WTC11 (cell line): Measurements from ENCODE around the gene LPGAT1. TPM values are rescaled to one million over a fixed set of nuclear protein-coding genes. Genes with fewer than 3 reads are reported as not detected.

Experiments used
- ATAC-seq: fragments of 200-7000 bp; cut with Tn5 transposase; 2 replicates; pipeline ENCODE4 v1.10.0; 2021; ENCODE audit warnings: mild to moderate bottlenecking, moderate library complexity
- CTCF ChIA-PET: fragments of 300-600 bp; sonication (Branson Sonifier 250); formaldehyde crosslinking; loops from one replicate; lab custom pipeline; 2021; ENCODE audit warnings: antibody characterized with exemption; lab: Charles Lee
- POLR2A ChIA-PET: fragments of 350-600 bp; sonication (Branson Sonifier 250); formaldehyde crosslinking; loops from one replicate; lab custom pipeline; 2021; ENCODE audit warnings: antibody characterized with exemption; lab: Charles Lee
- DNase-seq: peaks from one replicate; pipeline ENCODE4 v3.0.0; 2021; ENCODE audit warnings: low spot score
- H3K27ac Mint-ChIP-seq: 2 replicates; pipeline ENCODE4 v1.8.0; 2021; ENCODE audit warnings: mixed read lengths
- H3K27me3 Mint-ChIP-seq: 2 replicates; pipeline ENCODE4 v1.8.0; 2021; ENCODE audit warnings: low read depth, mild to moderate bottlenecking, moderate library complexity, mixed read lengths
- H3K36me3 Mint-ChIP-seq: 2 replicates; pipeline ENCODE4 v1.8.0; 2021; ENCODE audit warnings: mixed read lengths
- H3K4me1 Mint-ChIP-seq: 2 replicates; pipeline ENCODE4 v1.8.0; 2022; ENCODE audit warnings: mixed read lengths
- H3K4me3 Mint-ChIP-seq: 2 replicates; pipeline ENCODE4 v1.8.0; 2021; ENCODE audit warnings: mild to moderate bottlenecking, moderate library complexity, mixed read lengths
- H3K9me3 Mint-ChIP-seq: 2 replicates; pipeline ENCODE4 v1.8.0; 2021; ENCODE audit warnings: mixed read lengths
- ATF2 ChIP-seq: sonication (generic); formaldehyde crosslinking; IDR thresholded peaks from 2 replicates; pipeline ENCODE4 v1.8.1; 2022; ENCODE audit warnings: low read depth, missing genetic modification reagents, borderline replicate concordance
- ATF3 ChIP-seq: sonication (generic); formaldehyde crosslinking; conservative IDR thresholded peaks from 2 replicates; pipeline ENCODE4 v1.8.1; 2022; ENCODE audit warnings: mild to moderate bottlenecking, missing genetic modification reagents
- CREB1 ChIP-seq: sonication (generic); formaldehyde crosslinking; IDR thresholded peaks from 2 replicates; pipeline ENCODE4 v1.8.0; 2023; ENCODE audit warnings: mild to moderate bottlenecking, missing genetic modification reagents
- CTCF ChIP-seq: fragments of 200-600 bp; IDR thresholded peaks from 2 replicates; pipeline ENCODE4 v1.8.0; 2022; ENCODE audit warnings: antibody characterized with exemption
- EMX1 ChIP-seq: fragments of 250-450 bp; sonication (Bioruptor Pico); IDR thresholded peaks from 2 replicates; pipeline ENCODE4 v1.8.0; 2021; ENCODE audit warnings: mild to moderate bottlenecking
- GABPB1 ChIP-seq: sonication (generic); formaldehyde crosslinking; IDR thresholded peaks from 2 replicates; pipeline ENCODE4 v1.8.1; 2023; ENCODE audit warnings: mild to moderate bottlenecking, missing genetic modification reagents
- HMGA2 ChIP-seq: fragments of 250-450 bp; sonication (Bioruptor Pico); IDR thresholded peaks from 2 replicates; pipeline ENCODE4 v1.4.0; 2021; ENCODE audit warnings: mild to moderate bottlenecking, moderate library complexity
- NFYB ChIP-seq: sonication (generic); formaldehyde crosslinking; conservative IDR thresholded peaks from 2 replicates; pipeline ENCODE4 v1.8.0; 2022; ENCODE audit warnings: low read depth, missing genetic modification reagents
- NR3C1 ChIP-seq: sonication (generic); formaldehyde crosslinking; conservative IDR thresholded peaks from 2 replicates; pipeline ENCODE4 v1.8.1; 2023; ENCODE audit warnings: low read depth, mild to moderate bottlenecking, missing genetic modification reagents
- OVOL2 ChIP-seq: fragments of 250-450 bp; sonication (Bioruptor Pico); IDR thresholded peaks from 2 replicates; pipeline ENCODE4 v1.9.0; 2021; ENCODE audit warnings: mild to moderate bottlenecking, borderline replicate concordance
- PRRX2 ChIP-seq: fragments of 250-450 bp; sonication (Bioruptor Pico); IDR thresholded peaks from 2 replicates; pipeline ENCODE4 v1.8.0; 2021; ENCODE audit warnings: mild to moderate bottlenecking
- SMAD4 ChIP-seq: sonication (generic); formaldehyde crosslinking; IDR thresholded peaks from 2 replicates; pipeline ENCODE4 v1.8.0; 2022; ENCODE audit warnings: mild to moderate bottlenecking, missing genetic modification reagents
- TCF7 ChIP-seq: sonication (generic); formaldehyde crosslinking; IDR thresholded peaks from 2 replicates; pipeline ENCODE4 v1.8.0; 2022; ENCODE audit warnings: mild to moderate bottlenecking, low read depth, missing genetic modification reagents, moderate library complexity
- TEAD4 ChIP-seq: sonication (generic); formaldehyde crosslinking; IDR thresholded peaks from 2 replicates; pipeline ENCODE4 v1.8.0; 2022; ENCODE audit warnings: mild to moderate bottlenecking, missing genetic modification reagents
- USF1 ChIP-seq: sonication (generic); formaldehyde crosslinking; IDR thresholded peaks from 2 replicates; pipeline ENCODE4 v1.8.0; 2022; ENCODE audit warnings: mild to moderate bottlenecking, missing genetic modification reagents
- ZBTB21 ChIP-seq: sonication (generic); formaldehyde crosslinking; IDR thresholded peaks from 2 replicates; pipeline ENCODE4 v1.8.1; 2023; ENCODE audit warnings: mild to moderate bottlenecking, missing genetic modification reagents, borderline replicate concordance
- ZMAT4 ChIP-seq: fragments of 250-450 bp; sonication (Bioruptor Pico); IDR thresholded peaks from 2 replicates; pipeline ENCODE4 v1.9.0; 2021; ENCODE audit warnings: mild to moderate bottlenecking
- ZNF121 ChIP-seq: sonication (generic); formaldehyde crosslinking; IDR thresholded peaks from 2 replicates; pipeline ENCODE4 v1.8.0; 2023; ENCODE audit warnings: missing genetic modification reagents
- ZNF281 ChIP-seq: sonication (generic); formaldehyde crosslinking; IDR thresholded peaks from 2 replicates; pipeline ENCODE4 v1.8.0; 2023; ENCODE audit warnings: mild to moderate bottlenecking, missing genetic modification reagents
- ZNF317 ChIP-seq: sonication (generic); formaldehyde crosslinking; IDR thresholded peaks from 2 replicates; pipeline ENCODE4 v1.8.1; 2023; ENCODE audit warnings: low read depth, mild to moderate bottlenecking, moderate library complexity, missing genetic modification reagents, borderline replicate concordance
- total RNA-seq: library from RNA; stranded (reverse); gene quantifications from 3 replicates; pipeline ENCODE4 v1.2.3, GENCODE V29; 2021

The LPGAT1 gene
- total RNA-seq, 1 experiment from 2014 or later: 15.1 TPM

GRCh38 chr1:211830055-211830327 is 572 bp downstream of the LPGAT1 start:
- no peaks in the 10 kb centered on the region for H3K9me3 Mint-ChIP-seq
- DNase-seq (no peak), ATAC-seq (peak; percentile 7)
- POLR2A ChIA-PET: no interaction called here
- no peak overlapping the region for H3K27ac Mint-ChIP-seq
- H3K27me3 Mint-ChIP-seq: peaks cover 18% of the 10 kb centered on the region
- H3K4me1 Mint-ChIP-seq: peaks cover 12% of the 10 kb centered on the region
- peak overlapping the region; percentile 84 for H3K4me3 Mint-ChIP-seq
- H3K36me3 Mint-ChIP-seq: no peaks in the 10 kb centered on the region
- no peak for TF ChIP-seq EMX1
- TF ChIP-seq NR3C1 (CRISPR knock-in tag): no peak
- TF ChIP-seq ZNF121 (CRISPR knock-in tag): no peak
- TF ChIP-seq USF1: no peak
- TF ChIP-seq TCF7 (CRISPR knock-in tag): no peak
- TF ChIP-seq ZNF317: no peak
- TF ChIP-seq PRRX2 (CRISPR knock-in tag): 0 out of 2 replicates have a peak, but pooled peaks have one; percentile 39
- TF ChIP-seq NFYB (CRISPR knock-in tag): no peak
- CTCF ChIA-PET: interaction anchor here (0.6 to 1.4 kb wide), 2 partner anchors 8 to 155 kb away, joined by 3 to 5 read pairs; partner anchors contain the start of gene NEK2

- H3K36me3 Mint-ChIP-seq: no peaks in the 10 kb centered on the region
- H3K9me3 Mint-ChIP-seq: no peaks in the 10 kb centered on the region
- TF ChIP-seq TEAD4 (no peak), SMAD4 (CRISPR knock-in tag) (no peak)
- peaks cover 12% of the 10 kb centered on the region for H3K4me1 Mint-ChIP-seq
- H3K27ac Mint-ChIP-seq: no peak overlapping the region
- peak; percentile 67 for ATAC-seq
- peak; percentile 43 for DNase-seq
- CTCF ChIA-PET: interaction anchor here (0.6 to 1.4 kb wide), 6 partner anchors 8 to 206 kb away, joined by 3 to 12 read pairs (median 4); partner anchors contain the start of genes DTL, INTS7 and NEK2
- POLR2A ChIA-PET: interaction anchor here (0.7 to 1.0 kb wide), 2 partner anchors 59 to 73 kb away, joined by 3 to 5 read pairs; no protein-coding TSS in a partner anchor
- peak overlapping the region; percentile 84 for H3K4me3 Mint-ChIP-seq
- peaks cover 18% of the 10 kb centered on the region for H3K27me3 Mint-ChIP-seq
These were observed 1.1 kb downstream of the LPGAT1 start for GRCh38 chr1:211829343-211830054.

- Mint-ChIP-seq H3K27me3 (peaks cover 18% of the 10 kb centered on the region), H3K4me1 (peaks cover 12% of the 10 kb centered on the region), H3K36me3 (no peaks in the 10 kb centered on the region), H3K27ac (no peak overlapping the region), H3K9me3 (no peaks in the 10 kb centered on the region), H3K4me3 (peak overlapping the region; percentile 84)
- CTCF ChIA-PET: interaction anchor here (0.9 to 1.4 kb wide), 5 partner anchors 12 to 206 kb away, joined by 4 to 12 read pairs (median 5); partner anchors contain the start of genes DTL, INTS7 and NEK2
- no peak for DNase-seq
- no peak for ATAC-seq
- POLR2A ChIA-PET: interaction anchor here (0.7 to 1.0 kb wide), 2 partner anchors 58 to 72 kb away, joined by 3 to 5 read pairs; no protein-coding TSS in a partner anchor
- TF ChIP-seq OVOL2 (CRISPR knock-in tag): no peak
- no peak for TF ChIP-seq ZBTB21
- TF ChIP-seq NR3C1 (CRISPR knock-in tag): no peak
- no peak for TF ChIP-seq ATF2 (CRISPR knock-in tag)
- TF ChIP-seq PRRX2 (CRISPR knock-in tag): no peak
- no peak for TF ChIP-seq GABPB1 (CRISPR knock-in tag)
- no peak for TF ChIP-seq HMGA2 (CRISPR knock-in tag)
- no peak for TF ChIP-seq CREB1 (CRISPR knock-in tag)
- TF ChIP-seq ZMAT4 (CRISPR knock-in tag): no peak
- TF ChIP-seq ATF3: no peak
- no peak for TF ChIP-seq ZNF281 (CRISPR knock-in tag)
- no peak for TF ChIP-seq CTCF
These were observed 1.8 kb downstream of the LPGAT1 start for GRCh38 chr1:211828584-211829342.
